Measurements from ENCODE around the gene NFATC3. TPM values are rescaled to one million over a fixed set of nuclear protein-coding genes. Genes with fewer than 3 reads are reported as not detected.

Gene NFATC3
- total and polyA plus RNA-seq, 5 experiments from 2014 or later: 85.2 to 162 (median 102) TPM

- Mint-ChIP-seq H3K9me3 (no peaks in the 10 kb centered on the region), H3K27me3 (no peaks in the 10 kb centered on the region), H3K36me3 (peaks cover 0 to 34% (median 0%) of the 10 kb centered on the region in 3 donors), H3K4me3 (no peak overlapping the region), H3K27ac (peak overlapping the region; percentile 7 to 87 (median 62)), H3K4me1 (peaks cover 20 to 49% (median 45%) of the 10 kb centered on the region in 4 donors)
- POLR2A ChIA-PET: interaction anchor here (0.6 to 1.3 kb wide), 3 partner anchors 13 to 57 kb away, joined by 3 to 8 read pairs (median 6); no protein-coding TSS in a partner anchor
- ATAC-seq: peak; percentile 17 to 20
- DNase-seq: peak in 6 of 10 donors; percentile 31 to 66 (median 60)
Measured at GRCh38 chr16:68229431-68230175, 144.4 kb downstream of the NFATC3 start.

DNA sequence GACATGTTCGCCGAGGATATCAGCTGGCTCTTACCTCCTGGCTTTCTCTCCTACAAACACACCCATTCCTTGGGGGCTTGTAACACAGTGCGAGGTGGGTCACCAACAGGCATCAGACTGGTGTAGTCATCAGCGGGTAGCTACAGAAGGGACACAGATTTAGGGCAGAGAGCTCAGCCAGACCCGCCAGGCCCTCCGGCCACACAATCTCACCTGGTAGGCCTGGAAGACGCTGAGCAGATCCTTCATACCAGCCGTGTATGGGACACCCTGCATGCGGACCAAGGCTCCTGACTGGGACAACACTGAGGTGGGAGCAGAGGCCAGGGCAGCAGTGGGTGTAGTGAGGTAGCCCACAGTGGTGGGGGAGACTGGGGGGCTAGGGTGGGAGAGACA, 145.0 kb downstream of the NFATC3 start:
- Mint-ChIP-seq H3K9me3 (no peaks in the 10 kb centered on the region), H3K27me3 (no peaks in the 10 kb centered on the region), H3K27ac (peak overlapping the region in 2 of 10 donors; percentile 14 to 62), H3K4me1 (peaks cover 22 to 50% (median 45%) of the 10 kb centered on the region in 4 donors), H3K4me3 (no peak overlapping the region), H3K36me3 (peaks cover 0 to 30% (median 0%) of the 10 kb centered on the region in 3 donors)
- DNase-seq (no peak), ATAC-seq (no peak)
- POLR2A ChIA-PET: interaction anchor here (0.6 to 1.3 kb wide), 3 partner anchors 13 to 56 kb away, joined by 3 to 8 read pairs (median 6); no protein-coding TSS in a partner anchor

DNA sequence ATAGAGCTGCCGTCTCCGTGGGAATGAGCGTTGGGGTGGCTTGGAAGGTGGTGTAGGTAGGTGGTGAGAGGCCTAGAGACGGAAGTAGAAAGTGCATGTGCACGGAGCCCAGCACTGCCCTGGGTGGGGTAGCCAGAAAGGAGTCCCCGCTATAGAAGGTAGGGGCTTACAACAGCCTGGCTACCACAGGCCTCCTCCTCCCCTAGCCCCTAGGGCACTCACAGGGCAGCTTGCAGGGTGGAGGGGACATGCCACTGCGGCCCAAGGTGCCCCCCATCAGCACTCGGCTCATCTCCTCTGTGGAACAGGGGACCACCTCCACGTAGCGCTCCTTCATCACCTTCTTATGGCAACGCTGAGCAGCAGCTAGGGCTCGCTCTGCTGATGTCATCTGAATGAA, 145.8 kb downstream of the NFATC3 start:
- POLR2A ChIA-PET: no interaction called here
- Mint-ChIP-seq H3K36me3 (peaks cover 0 to 22% (median 0%) of the 10 kb centered on the region in 3 donors), H3K27ac (peak overlapping the region in 4 of 10 donors; percentile 27 to 67 (median 54)), H3K4me1 (peaks cover 17 to 44% (median 38%) of the 10 kb centered on the region in 4 donors), H3K9me3 (no peaks in the 10 kb centered on the region), H3K27me3 (no peaks in the 10 kb centered on the region), H3K4me3 (peak overlapping the region in 1 of 10 donors; percentile 53)
- DNase-seq: no peak
- no peak for ATAC-seq

GRCh38 chr16:68231384-68232136, 146.4 kb downstream of the NFATC3 start:
- POLR2A ChIA-PET: no interaction called here

GRCh38 chr16:68232335-68232734, 147.2 kb downstream of the NFATC3 start:
- ATAC-seq (no peak), DNase-seq (no peak)
- H3K36me3 Mint-ChIP-seq: peaks cover 0 to 13% (median 0%) of the 10 kb centered on the region in 3 donors
- POLR2A ChIA-PET: interaction anchor here (0.7 kb wide), 1 partner anchor 16 kb away, joined by 6 read pairs; no protein-coding TSS in a partner anchor
- H3K4me1 Mint-ChIP-seq: peaks cover 20 to 42% (median 36%) of the 10 kb centered on the region in 4 donors
- peak overlapping the region in 5 of 10 donors; percentile 17 to 80 (median 52) for H3K27ac Mint-ChIP-seq
- peaks cover 0 to 2% (median 0%) of the 10 kb centered on the region in 9 donors for H3K9me3 Mint-ChIP-seq
- H3K27me3 Mint-ChIP-seq: no peaks in the 10 kb centered on the region
- peak overlapping the region in 1 of 10 donors; percentile 42 for H3K4me3 Mint-ChIP-seq

More at GRCh38 chr16:68231384-68232136, 146.4 kb downstream of the NFATC3 start:
- Mint-ChIP-seq H3K36me3 (peaks cover 0 to 19% (median 0%) of the 10 kb centered on the region in 3 donors), H3K4me3 (no peak overlapping the region), H3K9me3 (peaks cover 0 to 2% (median 0%) of the 10 kb centered on the region in 9 donors), H3K27ac (peak overlapping the region in 6 of 10 donors; percentile 8 to 86 (median 40)), H3K4me1 (peaks cover 17 to 42% (median 38%) of the 10 kb centered on the region in 4 donors), H3K27me3 (no peaks in the 10 kb centered on the region)
- DNase-seq: no peak
- no peak for ATAC-seq

- Mint-ChIP-seq H3K36me3 (peaks cover 0 to 6% (median 0%) of the 10 kb centered on the region in 3 donors), H3K27ac (peak overlapping the region in 9 of 10 donors; percentile 0 to 91 (median 40)), H3K27me3 (no peaks in the 10 kb centered on the region), H3K4me1 (peaks cover 22 to 40% (median 35%) of the 10 kb centered on the region in 4 donors), H3K4me3 (peak overlapping the region in 1 of 10 donors; percentile 47), H3K9me3 (peaks cover 0 to 2% (median 0%) of the 10 kb centered on the region in 9 donors)
- POLR2A ChIA-PET: interaction anchor here (0.7 to 1.1 kb wide), 2 partner anchors 16 to 17 kb away, joined by 3 to 6 read pairs; no protein-coding TSS in a partner anchor
- ATAC-seq: no peak
- DNase-seq: no peak
Measured at GRCh38 chr16:68233085-68233834, 148.1 kb downstream of the NFATC3 start.

DNA sequence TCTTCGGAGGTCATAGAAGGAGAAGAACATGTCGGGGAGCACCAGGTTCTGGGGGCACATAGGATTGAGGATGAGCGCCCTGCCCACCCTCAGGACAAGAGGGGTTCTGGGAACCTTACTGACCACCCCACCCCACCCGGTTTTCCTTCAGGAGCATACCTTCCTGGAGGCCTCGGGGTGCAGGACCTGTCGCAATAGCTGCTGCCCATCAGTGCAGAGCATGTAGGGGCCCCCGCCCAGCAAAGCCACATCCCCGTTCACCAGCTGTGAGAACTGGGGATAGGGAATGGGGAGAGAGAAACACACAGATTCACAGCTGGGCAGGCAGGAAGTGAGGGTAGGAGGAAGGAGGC, 148.6 kb downstream of the NFATC3 start:
- H3K4me3 Mint-ChIP-seq: peak overlapping the region in 1 of 10 donors; percentile 47
- no peak for DNase-seq

DNA sequence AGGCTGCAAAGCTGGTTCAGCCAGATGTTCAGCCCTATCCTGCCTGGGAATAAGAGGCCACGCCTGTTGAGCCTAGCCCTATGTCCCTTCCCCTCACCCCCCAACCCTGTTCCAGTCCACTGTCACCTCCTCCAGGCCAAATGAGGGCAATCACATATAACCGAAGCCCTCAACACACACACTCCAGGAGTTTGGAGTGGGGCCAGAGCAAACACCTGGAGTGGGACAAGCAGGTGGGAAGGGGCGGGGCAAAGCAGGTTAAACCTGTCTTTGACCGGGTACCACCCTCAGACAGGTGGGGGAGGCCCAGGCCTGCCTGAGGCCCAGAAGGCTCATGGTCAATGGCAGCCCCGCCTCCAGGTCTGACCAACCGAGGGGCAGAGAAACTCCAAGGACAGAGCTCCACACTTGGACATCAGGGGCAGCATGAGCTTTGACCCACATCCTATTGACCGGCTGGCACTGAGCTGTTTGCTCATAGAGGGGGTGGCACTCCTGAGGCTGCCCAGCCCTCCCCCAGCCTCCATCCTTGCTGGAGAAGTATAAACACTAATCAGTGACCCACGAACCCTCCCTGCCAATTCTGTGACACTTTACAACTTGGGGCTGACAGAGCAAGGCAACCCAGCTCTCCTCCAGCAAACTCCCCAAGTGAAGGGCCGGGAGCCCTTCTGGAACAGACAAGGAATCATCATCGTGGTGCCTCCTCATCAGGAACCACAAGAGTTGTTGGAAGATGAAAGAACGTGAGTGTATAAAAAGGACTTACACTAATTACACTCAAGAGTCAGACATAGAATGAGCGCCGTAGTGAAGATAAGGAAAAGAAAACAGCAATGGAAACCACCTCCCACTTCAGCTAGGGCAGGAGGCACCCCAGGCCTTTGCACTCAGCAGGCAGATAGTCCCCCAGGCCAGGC, 149.3 kb downstream of the NFATC3 start:
- POLR2A ChIA-PET: interaction anchor here (0.5 to 1.1 kb wide), 3 partner anchors 10 to 57 kb away, joined by 3 to 6 read pairs (median 3); no protein-coding TSS in a partner anchor
- peaks cover 0 to 2% (median 0%) of the 10 kb centered on the region in 9 donors for H3K9me3 Mint-ChIP-seq
- H3K4me1 Mint-ChIP-seq: peaks cover 20 to 41% (median 35%) of the 10 kb centered on the region in 4 donors
- ATAC-seq (no peak), DNase-seq (peak in 1 of 10 donors; percentile 9)
- H3K27me3 Mint-ChIP-seq: no peaks in the 10 kb centered on the region
- H3K4me3 Mint-ChIP-seq: peak overlapping the region; percentile 23 to 75 (median 42)
- peaks cover 0 to under 1% (median 0%) of the 10 kb centered on the region in 3 donors for H3K36me3 Mint-ChIP-seq
- H3K27ac Mint-ChIP-seq: peak overlapping the region; percentile 31 to 93 (median 69)

More for the DNA sequence above, 148.6 kb downstream of the NFATC3 start:
- H3K27me3 Mint-ChIP-seq: no peaks in the 10 kb centered on the region
- peaks cover 22 to 42% (median 37%) of the 10 kb centered on the region in 4 donors for H3K4me1 Mint-ChIP-seq
- peaks cover 0 to 2% (median 0%) of the 10 kb centered on the region in 9 donors for H3K9me3 Mint-ChIP-seq
- no peak for ATAC-seq
- H3K27ac Mint-ChIP-seq: peak overlapping the region in 8 of 10 donors; percentile 13 to 91 (median 46)
- POLR2A ChIA-PET: interaction anchor here (1.1 kb wide), 1 partner anchor 17 kb away, joined by 3 read pairs; no protein-coding TSS in a partner anchor
- peaks cover 0 to 6% (median 0%) of the 10 kb centered on the region in 3 donors for H3K36me3 Mint-ChIP-seq

DNA sequence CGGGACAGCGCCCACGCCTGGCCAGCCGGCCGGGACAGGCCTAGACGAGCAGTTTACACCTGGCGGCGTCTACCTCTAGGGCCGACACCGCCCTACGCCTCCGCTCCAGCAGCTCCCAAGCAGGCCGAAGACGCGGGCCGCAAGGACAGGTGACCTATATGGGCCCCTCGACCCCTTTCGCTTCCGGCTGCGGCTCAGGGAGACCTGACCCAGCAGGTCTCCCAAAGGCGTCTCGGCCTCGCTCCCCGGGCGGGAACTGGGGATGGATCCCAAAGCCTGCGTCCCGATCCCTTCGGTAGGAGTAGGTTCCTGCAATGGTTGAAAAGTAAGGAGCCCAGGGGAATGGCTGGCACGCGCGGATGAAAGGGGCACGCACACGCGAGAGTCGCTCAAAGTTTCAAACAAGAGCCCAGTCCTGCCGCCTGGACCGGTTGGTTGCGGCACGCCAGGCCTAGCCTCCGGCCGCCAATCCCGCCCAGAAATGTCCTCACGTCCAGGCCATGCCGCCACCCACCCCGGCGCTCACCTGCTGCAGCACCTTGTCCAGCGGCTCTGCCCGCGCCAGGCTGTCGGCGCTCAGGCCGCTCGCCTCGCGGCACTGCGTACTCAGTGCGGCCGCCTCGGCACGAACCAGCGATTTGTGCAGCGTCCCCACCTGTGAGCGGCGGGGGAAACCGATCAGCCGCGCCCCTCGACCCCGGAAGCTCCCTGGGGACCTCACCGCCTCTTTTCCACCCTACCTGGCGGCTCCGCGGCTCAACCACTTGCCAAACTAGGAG, 150.1 kb downstream of the NFATC3 start:
- Mint-ChIP-seq H3K9me3 (peaks cover 0 to 2% (median 0%) of the 10 kb centered on the region in 9 donors), H3K27me3 (no peaks in the 10 kb centered on the region), H3K4me3 (peak overlapping the region in 8 of 10 donors; percentile 23 to 99 (median 50)), H3K27ac (peak overlapping the region in 5 of 10 donors; percentile 31 to 90 (median 67)), H3K4me1 (peaks cover 18 to 43% (median 39%) of the 10 kb centered on the region in 4 donors), H3K36me3 (no peaks in the 10 kb centered on the region)
- no peak for ATAC-seq
- peak in 5 of 10 donors; percentile 25 to 70 (median 35) for DNase-seq
- POLR2A ChIA-PET: interaction anchor here (0.5 to 2.9 kb wide), 10 partner anchors 8 to 150 kb away, joined by 3 to 17 read pairs (median 4); partner anchors contain the start of genes NFATC3, PLA2G15, PRMT7 and SLC7A6OS

DNA sequence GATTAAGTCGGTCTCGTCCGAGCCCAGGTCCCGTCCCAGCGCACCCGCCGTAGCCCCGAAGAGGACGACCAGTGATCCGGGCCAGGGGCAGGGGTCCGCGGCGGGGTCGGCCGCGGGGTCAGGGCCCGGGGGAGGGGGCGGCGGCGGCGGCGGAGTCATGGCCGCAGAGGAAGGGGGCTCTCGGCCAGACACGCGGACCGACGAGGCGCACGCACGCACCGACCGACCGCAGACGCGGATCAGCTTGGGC, 150.6 kb downstream of the NFATC3 start, which contains the start of gene ESRP2:
TSS of gene ESRP2 (minus strand) at position 241 of the 250 bp plus-strand sequence. CDS start at position 159, 82 bp downstream.
- Mint-ChIP-seq H3K4me3 (peak within 1 kb of the TSS; percentile 88 to 99 (median 96)), H3K36me3 (no peaks in the 10 kb centered on the region), H3K9me3 (peaks cover 0 to 2% (median 0%) of the 10 kb centered on the region in 9 donors), H3K4me1 (peaks cover 18 to 43% (median 39%) of the 10 kb centered on the region in 4 donors), H3K27ac (peak within 1 kb of the TSS; percentile 50 to 94 (median 82)), H3K27me3 (no peaks in the 10 kb centered on the region)
- DNase-seq (no peak), ATAC-seq (no peak)
- POLR2A ChIA-PET: interaction anchor here (0.6 to 2.9 kb wide), 10 partner anchors 8 to 156 kb away, joined by 3 to 17 read pairs (median 4); partner anchors contain the start of genes NFATC3, PLA2G15, PRMT7 and SLC7A6OS
